ENCODE data around the gene GTF2A2.

GTF2A2 gene

GRCh38 chr15:59605994-59606393 lies 51.3 kb downstream of the GTF2A2 start:
- TF ChIP-seq, protein P1, sequence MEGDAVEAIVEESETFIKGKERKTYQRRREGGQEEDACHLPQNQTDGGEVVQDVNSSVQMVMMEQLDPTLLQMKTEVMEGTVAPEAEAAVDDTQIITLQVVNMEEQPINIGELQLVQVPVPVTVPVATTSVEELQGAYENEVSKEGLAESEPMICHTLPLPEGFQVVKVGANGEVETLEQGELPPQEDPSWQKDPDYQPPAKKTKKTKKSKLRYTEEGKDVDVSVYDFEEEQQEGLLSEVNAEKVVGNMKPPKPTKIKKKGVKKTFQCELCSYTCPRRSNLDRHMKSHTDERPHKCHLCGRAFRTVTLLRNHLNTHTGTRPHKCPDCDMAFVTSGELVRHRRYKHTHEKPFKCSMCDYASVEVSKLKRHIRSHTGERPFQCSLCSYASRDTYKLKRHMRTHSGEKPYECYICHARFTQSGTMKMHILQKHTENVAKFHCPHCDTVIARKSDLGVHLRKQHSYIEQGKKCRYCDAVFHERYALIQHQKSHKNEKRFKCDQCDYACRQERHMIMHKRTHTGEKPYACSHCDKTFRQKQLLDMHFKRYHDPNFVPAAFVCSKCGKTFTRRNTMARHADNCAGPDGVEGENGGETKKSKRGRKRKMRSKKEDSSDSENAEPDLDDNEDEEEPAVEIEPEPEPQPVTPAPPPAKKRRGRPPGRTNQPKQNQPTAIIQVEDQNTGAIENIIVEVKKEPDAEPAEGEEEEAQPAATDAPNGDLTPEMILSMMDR (IDR thresholded peaks at IDR 0.05; ENCODE audit: insufficient read depth, low read length, missing control alignments) = no peak
- DNase-seq (ENCODE audit: low read depth, low spot score) = no peak
- POLR2A ChIA-PET = no interaction called here
- no peak overlapping the region for H3K4me3 ChIP-seq (ENCODE audit: low read depth, low read length)
- CTCF ChIA-PET = interaction anchor here (0.9 kb wide), 1 partner anchor 73 kb away, joined by 4 read pairs; no protein-coding TSS in a partner anchor

DNA sequence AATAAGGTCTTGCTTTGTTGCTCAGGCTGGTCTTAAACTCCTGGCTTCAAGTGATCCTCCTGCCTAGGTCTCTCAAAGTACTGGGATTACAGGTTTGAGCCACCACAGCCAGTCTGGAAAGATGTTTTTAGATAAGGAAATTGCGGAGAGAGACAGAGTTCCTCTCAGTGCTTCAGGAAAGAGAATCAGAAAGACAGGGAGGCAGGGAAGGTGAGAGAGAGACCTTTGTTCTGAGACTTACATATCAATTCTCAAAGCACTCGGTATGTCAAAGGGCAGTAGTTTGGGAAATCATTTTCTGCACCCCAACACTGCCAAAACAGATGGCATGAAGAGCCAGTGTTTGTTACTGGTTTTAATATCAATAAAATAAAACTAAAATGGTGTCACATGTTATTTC lies 58.9 kb downstream of the GTF2A2 start:
- H3K4me3 ChIP-seq (ENCODE audit: low read depth, low read length) = no peak overlapping the region
- POLR2A ChIA-PET = no interaction called here
- TF ChIP-seq, protein P1 (IDR thresholded peaks at IDR 0.05; ENCODE audit: insufficient read depth, low read length, missing control alignments) = no peak
- no peak for DNase-seq (ENCODE audit: low read depth, low spot score)
- CTCF ChIA-PET = interaction anchor here (0.8 kb wide), 1 partner anchor 35 kb away, joined by 3 read pairs; no protein-coding TSS in a partner anchor

DNA sequence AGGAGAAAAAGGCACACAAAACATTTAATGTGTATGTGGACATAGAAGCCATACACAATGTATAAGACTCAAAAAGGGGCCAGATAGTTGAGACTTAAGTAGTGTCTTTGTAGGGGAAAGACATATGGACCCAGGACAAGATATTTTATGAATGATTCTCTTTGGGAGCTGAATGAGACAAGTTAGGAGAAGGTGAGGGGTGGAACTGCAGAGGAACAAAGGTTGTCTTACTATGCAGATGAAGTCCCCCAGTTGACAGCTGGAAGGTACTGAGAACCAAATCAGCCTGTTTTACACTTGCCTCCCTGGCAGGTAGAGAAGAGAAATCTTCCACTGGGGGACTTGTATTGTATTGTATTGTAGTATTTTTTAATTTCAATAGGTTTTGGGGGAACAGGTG lies 60.7 kb downstream of the GTF2A2 start:
- POLR2A ChIA-PET = no interaction called here
- DNase-seq (ENCODE audit: low read depth, low spot score) = no peak
- CTCF ChIA-PET = no interaction called here
- TF ChIP-seq, protein P1 (IDR thresholded peaks at IDR 0.05; ENCODE audit: insufficient read depth, low read length, missing control alignments) = no peak
- H3K4me3 ChIP-seq (ENCODE audit: low read depth, low read length) = no peak overlapping the region

GRCh38 chr15:59595434-59595915 lies 61.8 kb downstream of the GTF2A2 start:
- no peak overlapping the region for H3K4me3 ChIP-seq (ENCODE audit: low read depth, low read length)
- POLR2A ChIA-PET = no interaction called here
- CTCF ChIA-PET = no interaction called here
- DNase-seq (ENCODE audit: low read depth, low spot score) = no peak
- TF ChIP-seq, protein P1 (IDR thresholded peaks at IDR 0.05; ENCODE audit: insufficient read depth, low read length, missing control alignments) = no peak

GRCh38 chr15:59594991-59595390 lies 62.3 kb downstream of the GTF2A2 start:
- CTCF ChIA-PET = interaction anchor here (0.8 to 1.3 kb wide), 2 partner anchors 20 to 63 kb away, joined by 3 to 5 read pairs; no protein-coding TSS in a partner anchor
- TF ChIP-seq, protein P1 (IDR thresholded peaks at IDR 0.05; ENCODE audit: insufficient read depth, low read length, missing control alignments) = no peak
- no peak overlapping the region for H3K4me3 ChIP-seq (ENCODE audit: low read depth, low read length)
- POLR2A ChIA-PET = interaction anchor here (0.6 kb wide), 1 partner anchor 22 kb away, joined by 3 read pairs; no protein-coding TSS in a partner anchor
- no peak for DNase-seq (ENCODE audit: low read depth, low spot score)

- CTCF ChIA-PET = interaction anchor here (0.8 to 1.6 kb wide), 4 partner anchors 19 to 66 kb away, joined by 3 to 5 read pairs (median 4); no protein-coding TSS in a partner anchor
- POLR2A ChIA-PET = interaction anchor here (0.6 kb wide), 1 partner anchor 23 kb away, joined by 3 read pairs; no protein-coding TSS in a partner anchor
- peak; percentile 42 for DNase-seq (ENCODE audit: low read depth, low spot score)
- no peak overlapping the region for H3K4me3 ChIP-seq (ENCODE audit: low read depth, low read length)
- TF ChIP-seq, protein P1 (IDR thresholded peaks at IDR 0.05; ENCODE audit: insufficient read depth, low read length, missing control alignments) = no peak
These were observed 62.8 kb downstream of the GTF2A2 start for GRCh38 chr15:59594493-59594942.
